CD4-positive, alpha-beta T cell treated with Interleukin-17A for 1 hour (primary cell): ENCODE measurements around the gene TRIM43B.
"Not testable (repeated sequence)": the region's sequence is repeated elsewhere in the genome, so short reads cannot be mapped to it uniquely, and the experiment has no call there.

Experiments
- DNase-seq: peaks from one replicate; pipeline ENCODE4 v3.0.0-alpha.2; 2020

TRIM43B gene

GRCh38 chr2:95433373-95433772, 51.2 kb downstream of the TRIM43B start:
- DNase-seq, result not testable (repeated sequence)

- DNase-seq, result not testable (repeated sequence)
These were observed 54.6 kb downstream of the TRIM43B start for GRCh38 chr2:95429748-95430467.

DNA sequence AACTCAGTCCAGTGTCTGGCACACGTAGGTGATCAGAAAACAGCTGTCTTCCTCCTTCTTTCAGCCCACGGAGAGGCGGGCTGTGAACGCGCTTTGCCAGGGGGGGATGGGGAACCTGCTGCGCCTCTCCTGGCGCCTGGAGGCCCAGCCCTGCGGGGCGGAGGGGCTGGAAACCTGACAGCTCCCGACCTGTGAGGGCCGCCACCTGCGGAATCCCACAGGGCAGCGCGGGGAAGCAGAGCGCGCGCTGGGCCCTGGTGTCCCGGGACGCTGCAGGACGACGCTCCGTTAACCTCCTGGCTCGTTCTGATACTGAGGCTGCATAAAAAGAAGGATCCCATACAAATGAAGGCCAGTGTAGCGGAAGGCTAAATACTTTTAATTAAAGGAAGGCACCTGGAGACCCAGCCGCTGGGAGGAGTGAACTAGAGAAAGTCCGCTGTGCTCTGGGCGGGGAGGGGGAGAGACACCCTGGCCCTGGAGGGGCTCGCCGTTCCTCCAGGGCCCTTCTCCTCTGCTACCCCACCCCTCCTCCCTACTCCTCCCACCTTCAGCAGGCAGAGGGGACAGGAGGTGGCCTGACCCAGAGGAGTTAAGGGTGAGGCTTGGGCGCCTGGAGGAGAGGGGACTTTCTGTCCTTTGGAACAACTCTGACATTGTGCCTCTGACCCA, 57.2 kb downstream of the TRIM43B start:
- not testable (repeated sequence) for DNase-seq
